ENCODE measurements around the gene RNF225. TPM values are rescaled to one million over a fixed set of nuclear protein-coding genes. Genes with fewer than 3 reads are reported as not detected.

Gene RNF225
- total and polyA plus RNA-seq, 9 of the 15 experiments (the other 6 are each of a cell fraction or from before 2014, with no cell fraction given): 0.33 TPM; not detected in 8

DNA sequence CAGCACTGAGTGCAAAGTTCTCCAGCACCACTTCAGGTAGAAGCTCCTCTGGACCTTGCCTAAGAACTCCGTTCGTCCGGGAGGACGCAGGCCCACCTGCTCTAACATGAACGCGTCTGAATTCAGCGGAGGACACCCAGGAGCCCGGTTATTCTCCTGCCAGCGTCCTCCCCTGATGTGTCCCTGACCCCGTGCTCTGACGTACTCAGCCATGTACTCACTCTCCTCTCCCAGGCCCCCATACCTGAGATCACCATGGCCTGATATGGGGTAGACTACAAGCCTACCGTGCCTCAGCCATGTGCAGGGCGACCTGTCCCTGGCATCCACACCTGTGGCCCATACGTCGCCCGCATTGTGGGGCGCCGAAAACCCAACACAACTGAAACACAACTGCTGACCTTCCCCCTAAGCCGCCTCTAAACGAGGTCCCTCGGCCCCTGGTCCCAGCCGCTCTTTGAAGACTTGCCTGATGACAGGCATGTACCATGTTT lies 12.2 kb downstream of the RNF225 start (continued):
- TF ChIP-seq CHD1 (IDR thresholded peaks at IDR 0.05; ENCODE audit: low read length) (peak; percentile 96), HDAC1 (IDR thresholded peaks at IDR 0.05) (no peak), L3MBTL2 (IDR thresholded peaks at IDR 0.05) (peak; percentile 43; the same call in 1 of the 2 replicates), SMARCE1 (IDR thresholded peaks at IDR 0.05) (no peak), PML (IDR thresholded peaks at IDR 0.05; ENCODE audit: low read length) (no peak), EP400 (IDR thresholded peaks at IDR 0.05) (no peak), SOX6 (IDR thresholded peaks at IDR 0.05) (no peak), ZBTB8A (IDR thresholded peaks at IDR 0.05; ENCODE audit: partially characterized antibody) (no peak), MYC (IDR thresholded peaks at IDR 0.05; ENCODE audit: low read depth, low read length) (peak; percentile 51; the same call in 1 of the 2 replicates), MYC (CRISPR knock-in tag; IDR thresholded peaks at IDR 0.05; ENCODE audit: borderline replicate concordance, low read depth) (no peak; the same call in 1 of the 2 replicates), ZBTB17 (CRISPR knock-in tag; IDR thresholded peaks at IDR 0.05) (no peak), BRD9 (IDR thresholded peaks at IDR 0.05; ENCODE audit: low read depth, partially characterized antibody) (peak; percentile 88), ARID1B (IDR thresholded peaks at IDR 0.05) (peak; percentile 29; the same call in 1 of the 2 replicates), ZNF717 (CRISPR knock-in tag; IDR thresholded peaks at IDR 0.05) (no peak), KAT7 (CRISPR knock-in tag; IDR thresholded peaks at IDR 0.05; ENCODE audit: borderline replicate concordance) (no peak), CXXC5 (CRISPR knock-in tag; IDR thresholded peaks at IDR 0.05) (no peak), U2AF1 (optimal IDR thresholded peaks at IDR 0.05; ENCODE audit: low read depth, low read length) (no peak), ZNF239 (CRISPR knock-in tag; IDR thresholded peaks at IDR 0.05) (no peak)
- TF ChIP-seq, protein P1, sequence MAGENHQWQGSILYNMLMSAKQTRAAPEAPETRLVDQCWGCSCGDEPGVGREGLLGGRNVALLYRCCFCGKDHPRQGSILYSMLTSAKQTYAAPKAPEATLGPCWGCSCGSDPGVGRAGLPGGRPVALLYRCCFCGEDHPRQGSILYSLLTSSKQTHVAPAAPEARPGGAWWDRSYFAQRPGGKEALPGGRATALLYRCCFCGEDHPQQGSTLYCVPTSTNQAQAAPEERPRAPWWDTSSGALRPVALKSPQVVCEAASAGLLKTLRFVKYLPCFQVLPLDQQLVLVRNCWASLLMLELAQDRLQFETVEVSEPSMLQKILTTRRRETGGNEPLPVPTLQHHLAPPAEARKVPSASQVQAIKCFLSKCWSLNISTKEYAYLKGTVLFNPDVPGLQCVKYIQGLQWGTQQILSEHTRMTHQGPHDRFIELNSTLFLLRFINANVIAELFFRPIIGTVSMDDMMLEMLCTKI (IDR thresholded peaks at IDR 0.05; ENCODE audit: partially characterized antibody): no peak
- TF ChIP-seq, protein P2, sequence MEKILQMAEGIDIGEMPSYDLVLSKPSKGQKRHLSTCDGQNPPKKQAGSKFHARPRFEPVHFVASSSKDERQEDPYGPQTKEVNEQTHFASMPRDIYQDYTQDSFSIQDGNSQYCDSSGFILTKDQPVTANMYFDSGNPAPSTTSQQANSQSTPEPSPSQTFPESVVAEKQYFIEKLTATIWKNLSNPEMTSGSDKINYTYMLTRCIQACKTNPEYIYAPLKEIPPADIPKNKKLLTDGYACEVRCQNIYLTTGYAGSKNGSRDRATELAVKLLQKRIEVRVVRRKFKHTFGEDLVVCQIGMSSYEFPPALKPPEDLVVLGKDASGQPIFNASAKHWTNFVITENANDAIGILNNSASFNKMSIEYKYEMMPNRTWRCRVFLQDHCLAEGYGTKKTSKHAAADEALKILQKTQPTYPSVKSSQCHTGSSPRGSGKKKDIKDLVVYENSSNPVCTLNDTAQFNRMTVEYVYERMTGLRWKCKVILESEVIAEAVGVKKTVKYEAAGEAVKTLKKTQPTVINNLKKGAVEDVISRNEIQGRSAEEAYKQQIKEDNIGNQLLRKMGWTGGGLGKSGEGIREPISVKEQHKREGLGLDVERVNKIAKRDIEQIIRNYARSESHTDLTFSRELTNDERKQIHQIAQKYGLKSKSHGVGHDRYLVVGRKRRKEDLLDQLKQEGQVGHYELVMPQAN (IDR thresholded peaks at IDR 0.05; ENCODE audit: borderline replicate concordance): peak; percentile 52; the same call in 1 of the 2 replicates
- TF ChIP-seq, protein P3, sequence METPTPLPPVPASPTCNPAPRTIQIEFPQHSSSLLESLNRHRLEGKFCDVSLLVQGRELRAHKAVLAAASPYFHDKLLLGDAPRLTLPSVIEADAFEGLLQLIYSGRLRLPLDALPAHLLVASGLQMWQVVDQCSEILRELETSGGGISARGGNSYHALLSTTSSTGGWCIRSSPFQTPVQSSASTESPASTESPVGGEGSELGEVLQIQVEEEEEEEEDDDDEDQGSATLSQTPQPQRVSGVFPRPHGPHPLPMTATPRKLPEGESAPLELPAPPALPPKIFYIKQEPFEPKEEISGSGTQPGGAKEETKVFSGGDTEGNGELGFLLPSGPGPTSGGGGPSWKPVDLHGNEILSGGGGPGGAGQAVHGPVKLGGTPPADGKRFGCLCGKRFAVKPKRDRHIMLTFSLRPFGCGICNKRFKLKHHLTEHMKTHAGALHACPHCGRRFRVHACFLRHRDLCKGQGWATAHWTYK (CRISPR knock-in tag; IDR thresholded peaks at IDR 0.05): no peak
- TF ChIP-seq, protein P4, sequence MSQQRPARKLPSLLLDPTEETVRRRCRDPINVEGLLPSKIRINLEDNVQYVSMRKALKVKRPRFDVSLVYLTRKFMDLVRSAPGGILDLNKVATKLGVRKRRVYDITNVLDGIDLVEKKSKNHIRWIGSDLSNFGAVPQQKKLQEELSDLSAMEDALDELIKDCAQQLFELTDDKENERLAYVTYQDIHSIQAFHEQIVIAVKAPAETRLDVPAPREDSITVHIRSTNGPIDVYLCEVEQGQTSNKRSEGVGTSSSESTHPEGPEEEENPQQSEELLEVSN (IDR thresholded peaks at IDR 0.05; ENCODE audit: borderline replicate concordance in 1 of 2, extremely low read depth in 1 of 2, insufficient read depth in 1 of 2, insufficient read length in 1 of 2, low read depth in 1 of 2, low read length in 1 of 2, poor library complexity in 1 of 2, severe bottlenecking in 1 of 2): peak; percentile 3 to 17
